ENCODE measurements around the gene CNDP1. TPM values are rescaled to one million over a fixed set of nuclear protein-coding genes. Genes with fewer than 3 reads are reported as not detected.
"Not testable (repeated sequence)": the region's sequence is repeated elsewhere in the genome, so short reads cannot be mapped to it uniquely, and the experiment has no call there.

The CNDP1 gene
- total RNA-seq, 1 experiment from 2014 or later, result not detected

DNA sequence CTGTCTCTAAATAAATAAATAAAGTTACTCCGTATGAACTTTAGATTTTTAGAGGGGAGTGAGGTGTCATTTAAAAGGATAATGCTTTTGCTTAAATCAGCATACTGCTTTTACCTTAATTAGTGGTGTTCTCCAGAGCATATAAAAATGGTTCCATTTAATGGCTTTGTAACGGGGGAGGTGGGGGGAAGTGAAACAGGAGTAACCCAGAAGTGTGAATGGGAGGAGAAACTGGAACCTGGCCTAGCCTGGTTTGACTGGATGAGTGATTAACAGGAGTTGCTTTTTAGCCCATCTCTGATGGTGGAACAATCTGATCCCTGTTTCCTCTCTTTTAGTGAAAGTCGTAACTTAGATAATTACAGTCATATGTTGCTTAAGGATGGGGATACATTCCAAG, 36.5 kb upstream of the CNDP1 start:
- CTCF ChIA-PET, result interaction anchor here (0.8 kb wide), 1 partner anchor 1080 kb away, joined by 3 read pairs; no protein-coding TSS in a partner anchor

DNA sequence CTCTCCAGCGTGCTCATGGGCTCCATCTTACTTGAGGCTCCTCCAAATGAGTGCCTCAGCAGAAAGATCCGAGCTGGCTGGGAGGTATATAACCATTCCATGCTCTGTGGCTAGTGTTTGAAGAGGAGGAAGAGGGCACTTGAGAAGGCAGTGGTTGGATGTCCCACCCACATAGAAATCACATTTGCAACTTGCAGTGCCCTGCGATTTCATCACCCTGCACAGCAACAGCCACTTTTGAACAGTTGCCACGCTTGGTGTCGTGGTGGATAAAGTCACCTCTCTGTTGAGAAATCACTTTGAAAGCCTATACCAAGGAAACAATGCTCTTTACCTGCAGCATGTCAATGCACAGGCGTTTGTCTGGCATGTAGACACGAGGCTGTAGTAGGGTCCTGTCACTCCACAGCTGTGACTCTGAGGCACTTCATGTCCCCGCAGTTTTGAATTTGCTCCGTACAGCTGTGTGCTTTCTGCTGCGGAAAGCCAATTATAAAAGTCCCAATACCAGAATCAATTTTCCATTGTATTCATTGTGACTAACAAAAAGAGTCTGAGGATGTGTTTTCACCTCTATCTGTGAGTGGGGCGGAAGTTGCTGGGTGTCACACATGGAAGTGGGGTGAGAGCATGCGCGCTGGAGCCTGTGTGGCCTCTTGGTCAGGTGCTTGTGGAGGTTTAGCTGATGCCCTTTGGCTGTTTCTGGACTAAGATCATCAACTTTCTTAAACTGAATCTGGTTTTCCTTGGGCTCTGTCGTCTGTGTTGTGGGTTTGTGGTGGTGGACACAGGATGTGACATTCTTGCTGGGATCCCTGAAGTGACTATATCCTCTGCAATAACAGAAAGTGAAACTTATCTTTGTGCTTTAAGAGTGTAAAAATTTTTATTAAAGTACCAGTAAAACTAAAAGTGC, 35.3 kb upstream of the CNDP1 start:
- H3K4me3 Mint-ChIP-seq (ENCODE audit: low read depth, unreplicated experiment), result peak overlapping the region; percentile 71
- peaks cover 71% of the 10 kb centered on the region for H3K36me3 Mint-ChIP-seq (ENCODE audit: insufficient read depth, unreplicated experiment)
- peak; percentile 35 for DNase-seq
- H3K27ac Mint-ChIP-seq (ENCODE audit: unreplicated experiment), result peak overlapping the region; percentile 93
- no peaks in the 10 kb centered on the region for H3K27me3 Mint-ChIP-seq (ENCODE audit: unreplicated experiment)
- BruUV-seq (replicated peaks), result no TSS peak
- H3K4me1 Mint-ChIP-seq (ENCODE audit: low read depth, unreplicated experiment), result peaks cover 46% of the 10 kb centered on the region
- TF ChIP-seq, protein P1, sequence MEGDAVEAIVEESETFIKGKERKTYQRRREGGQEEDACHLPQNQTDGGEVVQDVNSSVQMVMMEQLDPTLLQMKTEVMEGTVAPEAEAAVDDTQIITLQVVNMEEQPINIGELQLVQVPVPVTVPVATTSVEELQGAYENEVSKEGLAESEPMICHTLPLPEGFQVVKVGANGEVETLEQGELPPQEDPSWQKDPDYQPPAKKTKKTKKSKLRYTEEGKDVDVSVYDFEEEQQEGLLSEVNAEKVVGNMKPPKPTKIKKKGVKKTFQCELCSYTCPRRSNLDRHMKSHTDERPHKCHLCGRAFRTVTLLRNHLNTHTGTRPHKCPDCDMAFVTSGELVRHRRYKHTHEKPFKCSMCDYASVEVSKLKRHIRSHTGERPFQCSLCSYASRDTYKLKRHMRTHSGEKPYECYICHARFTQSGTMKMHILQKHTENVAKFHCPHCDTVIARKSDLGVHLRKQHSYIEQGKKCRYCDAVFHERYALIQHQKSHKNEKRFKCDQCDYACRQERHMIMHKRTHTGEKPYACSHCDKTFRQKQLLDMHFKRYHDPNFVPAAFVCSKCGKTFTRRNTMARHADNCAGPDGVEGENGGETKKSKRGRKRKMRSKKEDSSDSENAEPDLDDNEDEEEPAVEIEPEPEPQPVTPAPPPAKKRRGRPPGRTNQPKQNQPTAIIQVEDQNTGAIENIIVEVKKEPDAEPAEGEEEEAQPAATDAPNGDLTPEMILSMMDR (IDR thresholded peaks at IDR 0.05; ENCODE audit: unreplicated experiment), result no peak
- CTCF ChIA-PET, result interaction anchor here (0.8 kb wide), 1 partner anchor 1082 kb away, joined by 3 read pairs; no protein-coding TSS in a partner anchor
- intact Hi-C loops (cut with micrococcal nuclease; ENCODE audit: unreplicated experiment), result loop anchor here (2.0 kb wide), 1 partner anchor 54 kb away; no protein-coding TSS in a partner anchor
- no peaks in the 10 kb centered on the region for H3K9me3 Mint-ChIP-seq (ENCODE audit: low read depth, unreplicated experiment)

More for the DNA sequence above, 36.5 kb upstream of the CNDP1 start:
- Mint-ChIP-seq H3K9me3 (ENCODE audit: low read depth, unreplicated experiment) (no peaks in the 10 kb centered on the region), H3K27me3 (ENCODE audit: unreplicated experiment) (no peaks in the 10 kb centered on the region), H3K27ac (ENCODE audit: unreplicated experiment) (peak overlapping the region; percentile 66), H3K4me3 (ENCODE audit: low read depth, unreplicated experiment) (peak overlapping the region; percentile 73), H3K4me1 (ENCODE audit: low read depth, unreplicated experiment) (peaks cover 46% of the 10 kb centered on the region), H3K36me3 (ENCODE audit: insufficient read depth, unreplicated experiment) (peaks cover 64% of the 10 kb centered on the region)
- intact Hi-C loops (cut with micrococcal nuclease; ENCODE audit: unreplicated experiment), result loop anchor here (2.0 kb wide), 1 partner anchor 55 kb away; no protein-coding TSS in a partner anchor
- no peak for DNase-seq
- BruUV-seq (replicated peaks), result no TSS peak
- TF ChIP-seq, protein P1 (IDR thresholded peaks at IDR 0.05; ENCODE audit: unreplicated experiment), result no peak

DNA sequence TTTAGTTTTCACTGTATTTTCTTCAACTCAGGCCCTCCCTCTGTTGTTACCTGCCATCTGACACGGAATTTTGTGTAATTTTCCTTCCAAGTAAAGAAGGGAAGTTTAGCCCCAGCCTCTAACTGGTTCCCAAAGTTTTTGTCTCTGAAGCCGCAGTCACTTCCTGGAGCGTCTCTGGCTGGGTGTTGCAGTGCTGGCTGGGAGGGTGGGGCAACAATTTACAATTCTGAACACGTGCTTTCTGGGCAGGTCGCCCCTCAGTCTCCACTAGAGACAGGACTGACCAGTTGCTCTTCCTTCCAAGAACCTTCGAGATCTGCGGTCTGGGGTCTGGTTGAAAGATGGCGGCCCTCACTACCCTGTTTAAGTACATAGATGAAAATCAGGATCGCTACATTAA, 34.7 kb upstream of the CNDP1 start:
- no peaks in the 10 kb centered on the region for H3K9me3 Mint-ChIP-seq (ENCODE audit: low read depth, unreplicated experiment)
- CTCF ChIA-PET, result no interaction called here
- peaks cover 71% of the 10 kb centered on the region for H3K36me3 Mint-ChIP-seq (ENCODE audit: insufficient read depth, unreplicated experiment)
- intact Hi-C loops (cut with micrococcal nuclease; ENCODE audit: unreplicated experiment), result loop anchor here (2.0 kb wide), 1 partner anchor 53 kb away; no protein-coding TSS in a partner anchor
- BruUV-seq (replicated peaks), result no TSS peak
- peaks cover 46% of the 10 kb centered on the region for H3K4me1 Mint-ChIP-seq (ENCODE audit: low read depth, unreplicated experiment)
- H3K27ac Mint-ChIP-seq (ENCODE audit: unreplicated experiment), result peak overlapping the region; percentile 93
- no peaks in the 10 kb centered on the region for H3K27me3 Mint-ChIP-seq (ENCODE audit: unreplicated experiment)
- peak; percentile 66 for DNase-seq
- TF ChIP-seq, protein P1 (IDR thresholded peaks at IDR 0.05; ENCODE audit: unreplicated experiment), result no peak
- H3K4me3 Mint-ChIP-seq (ENCODE audit: low read depth, unreplicated experiment), result peak overlapping the region; percentile 71

DNA sequence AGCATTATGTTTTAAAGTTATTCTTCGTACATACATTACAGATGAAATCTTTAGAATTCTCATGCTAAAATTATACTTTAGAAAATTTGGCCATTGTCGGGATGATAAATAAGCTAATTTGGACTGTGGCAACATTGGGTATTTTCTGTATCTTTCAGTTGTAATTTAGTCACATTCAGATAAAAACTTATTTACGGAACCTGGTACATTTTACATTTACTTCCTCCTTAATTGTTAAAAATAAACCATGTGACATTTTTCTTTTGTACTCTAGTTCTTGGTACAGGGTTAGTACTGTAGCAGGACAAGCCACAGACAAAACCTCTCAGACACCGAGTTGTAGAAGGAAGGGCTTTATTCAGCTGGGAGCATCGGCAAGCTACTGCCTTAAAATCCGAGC, 33.9 kb upstream of the CNDP1 start:
- peaks cover 70% of the 10 kb centered on the region for H3K36me3 Mint-ChIP-seq (ENCODE audit: insufficient read depth, unreplicated experiment)
- peak overlapping the region; percentile 71 for H3K4me3 Mint-ChIP-seq (ENCODE audit: low read depth, unreplicated experiment)
- CTCF ChIA-PET, result no interaction called here
- intact Hi-C loops (cut with micrococcal nuclease; ENCODE audit: unreplicated experiment), result no loop called here
- H3K9me3 Mint-ChIP-seq (ENCODE audit: low read depth, unreplicated experiment), result no peaks in the 10 kb centered on the region
- no peak for DNase-seq
- BruUV-seq (replicated peaks), result TSS peak; percentile 8
- no peaks in the 10 kb centered on the region for H3K27me3 Mint-ChIP-seq (ENCODE audit: unreplicated experiment)
- TF ChIP-seq, protein P1 (IDR thresholded peaks at IDR 0.05; ENCODE audit: unreplicated experiment), result no peak
- peak overlapping the region; percentile 93 for H3K27ac Mint-ChIP-seq (ENCODE audit: unreplicated experiment)
- peaks cover 46% of the 10 kb centered on the region for H3K4me1 Mint-ChIP-seq (ENCODE audit: low read depth, unreplicated experiment)

DNA sequence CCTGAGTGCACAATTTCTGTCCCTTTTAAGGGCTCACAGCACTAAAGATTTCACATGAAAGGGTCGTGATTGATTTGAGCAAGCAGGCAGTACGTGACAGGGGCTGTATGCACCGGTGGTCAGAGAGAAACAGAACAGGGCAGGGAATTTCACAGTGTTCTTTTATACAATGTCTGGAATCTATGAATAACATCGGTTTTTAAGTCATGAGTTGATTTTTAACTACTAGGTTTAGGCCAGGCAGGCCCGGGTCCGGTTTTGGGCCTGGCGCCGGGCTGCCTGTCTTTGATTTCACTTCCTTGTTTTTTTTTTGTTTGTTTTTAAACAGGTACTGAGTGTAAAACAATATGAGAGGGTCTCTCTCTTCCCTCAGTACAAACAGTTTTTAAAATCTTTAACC, 33.5 kb upstream of the CNDP1 start:
- intact Hi-C loops (cut with micrococcal nuclease; ENCODE audit: unreplicated experiment); DNase-seq; H3K9me3 Mint-ChIP-seq (ENCODE audit: low read depth, unreplicated experiment); H3K27me3 Mint-ChIP-seq (ENCODE audit: unreplicated experiment); CTCF ChIA-PET; BruUV-seq (replicated peaks): not testable (repeated sequence)
- Mint-ChIP-seq H3K4me1 (ENCODE audit: low read depth, unreplicated experiment) (peaks cover 46% of the 10 kb centered on the region), H3K27ac (ENCODE audit: unreplicated experiment) (peak overlapping the region; percentile 93), H3K36me3 (ENCODE audit: insufficient read depth, unreplicated experiment) (peaks cover 70% of the 10 kb centered on the region), H3K4me3 (ENCODE audit: low read depth, unreplicated experiment) (peak overlapping the region; percentile 71)
